Stimulated activated CD4-positive, alpha-beta T cell treated with anti-CD3 and anti-CD28 coated beads, Interleukin-1b, Interleukin-23, amount 100 ng/mL, for 48 hours (primary cell): ENCODE measurements around the gene PERCC1.
"Not testable (repeated sequence)": the region's sequence is repeated elsewhere in the genome, so short reads cannot be mapped to it uniquely, and the experiment has no call there.

ENCODE experiments used
- DNase-seq: peaks from one replicate; pipeline ENCODE4 v3.0.0-alpha.2; 2020

PERCC1 gene

DNA sequence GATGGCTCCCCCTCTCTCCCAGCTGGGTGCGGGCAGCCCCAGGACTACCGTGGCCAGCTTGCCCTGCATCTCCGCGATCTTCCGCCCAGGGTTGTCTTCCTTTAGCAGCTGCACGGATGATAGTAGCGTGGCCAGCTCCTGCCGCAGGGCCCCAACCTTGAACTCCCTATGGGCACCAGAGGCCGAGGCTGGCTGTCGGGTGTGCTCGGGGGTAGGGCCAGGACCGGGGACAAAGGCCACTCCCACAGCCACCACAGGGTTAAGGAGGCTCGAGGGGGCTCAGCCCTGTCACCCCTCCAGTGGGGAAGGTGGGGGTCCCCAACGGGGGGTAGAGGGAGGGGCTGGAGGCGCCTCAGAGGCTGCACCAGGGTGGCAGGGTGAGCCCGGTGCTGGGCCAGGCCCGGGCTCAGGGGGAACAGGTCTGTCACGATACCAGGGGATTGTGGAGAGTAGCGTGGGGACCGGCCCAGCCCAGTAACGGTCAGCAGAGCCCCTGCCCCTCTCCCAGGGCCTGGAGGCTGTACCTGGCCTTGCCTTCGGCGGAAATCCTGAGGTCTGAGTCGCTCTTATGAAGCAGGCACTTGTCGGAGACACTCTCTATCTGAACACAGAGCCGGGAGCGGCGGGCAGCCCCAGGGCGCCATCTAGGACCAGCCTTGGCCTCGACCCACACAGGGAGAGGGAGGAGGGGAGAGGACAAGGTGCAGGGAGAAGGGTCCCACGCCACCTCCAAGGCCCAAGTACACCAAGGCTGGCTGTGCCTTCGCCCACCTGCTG lies 5.2 kb downstream of the PERCC1 start:
- DNase-seq = no peak

DNA sequence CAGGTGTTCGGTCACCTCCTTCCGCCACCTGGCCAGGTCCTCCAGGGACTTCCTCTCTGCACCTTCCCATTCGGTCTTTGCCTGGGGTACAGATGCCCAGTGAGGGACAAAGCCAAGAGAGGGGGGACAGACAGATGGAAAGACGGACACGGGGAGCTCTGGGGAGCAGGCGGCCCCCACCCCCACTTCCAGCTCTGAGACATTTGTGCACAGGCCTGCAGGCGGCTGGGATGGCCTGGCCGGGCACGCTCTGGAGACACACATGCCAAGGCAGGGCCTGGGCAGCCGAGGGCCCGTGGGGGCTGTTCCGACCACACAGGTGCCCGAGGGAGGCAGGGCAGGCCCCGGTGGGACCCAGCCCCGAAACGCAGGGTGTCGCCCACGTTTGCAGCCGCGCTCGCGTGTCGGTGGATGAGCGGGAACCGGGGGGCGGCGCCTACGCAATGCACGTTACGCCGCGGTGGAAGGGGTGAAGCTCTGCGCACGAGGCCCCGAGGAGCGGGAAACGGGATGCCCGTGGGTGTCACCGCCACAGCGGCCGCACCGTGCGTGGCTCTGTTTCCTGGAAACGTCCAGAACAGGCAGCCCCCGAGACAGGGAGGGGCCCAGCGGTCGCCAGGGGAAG lies 6.0 kb downstream of the PERCC1 start:
- DNase-seq = no peak

DNA sequence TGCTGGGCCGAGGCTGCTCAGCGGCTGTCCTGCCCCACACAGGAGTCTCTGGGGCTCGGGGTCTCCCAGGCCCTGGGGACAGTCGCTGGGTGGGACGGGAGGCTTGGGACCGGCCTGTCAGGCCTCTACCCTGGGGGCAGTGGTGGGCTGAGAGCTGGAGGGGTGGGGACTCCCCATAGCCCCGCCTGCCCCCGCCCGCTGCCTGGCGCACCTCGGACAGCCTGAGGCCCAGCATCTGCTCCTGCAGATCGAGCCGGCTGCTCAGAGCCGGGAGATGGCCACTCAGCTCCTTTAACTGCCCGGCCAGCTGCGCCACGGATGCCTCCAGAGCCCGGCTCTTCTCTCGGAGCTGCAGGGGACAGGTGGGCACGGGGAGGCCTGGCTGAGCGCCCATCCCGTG lies 6.7 kb downstream of the PERCC1 start:
- DNase-seq = no peak

DNA sequence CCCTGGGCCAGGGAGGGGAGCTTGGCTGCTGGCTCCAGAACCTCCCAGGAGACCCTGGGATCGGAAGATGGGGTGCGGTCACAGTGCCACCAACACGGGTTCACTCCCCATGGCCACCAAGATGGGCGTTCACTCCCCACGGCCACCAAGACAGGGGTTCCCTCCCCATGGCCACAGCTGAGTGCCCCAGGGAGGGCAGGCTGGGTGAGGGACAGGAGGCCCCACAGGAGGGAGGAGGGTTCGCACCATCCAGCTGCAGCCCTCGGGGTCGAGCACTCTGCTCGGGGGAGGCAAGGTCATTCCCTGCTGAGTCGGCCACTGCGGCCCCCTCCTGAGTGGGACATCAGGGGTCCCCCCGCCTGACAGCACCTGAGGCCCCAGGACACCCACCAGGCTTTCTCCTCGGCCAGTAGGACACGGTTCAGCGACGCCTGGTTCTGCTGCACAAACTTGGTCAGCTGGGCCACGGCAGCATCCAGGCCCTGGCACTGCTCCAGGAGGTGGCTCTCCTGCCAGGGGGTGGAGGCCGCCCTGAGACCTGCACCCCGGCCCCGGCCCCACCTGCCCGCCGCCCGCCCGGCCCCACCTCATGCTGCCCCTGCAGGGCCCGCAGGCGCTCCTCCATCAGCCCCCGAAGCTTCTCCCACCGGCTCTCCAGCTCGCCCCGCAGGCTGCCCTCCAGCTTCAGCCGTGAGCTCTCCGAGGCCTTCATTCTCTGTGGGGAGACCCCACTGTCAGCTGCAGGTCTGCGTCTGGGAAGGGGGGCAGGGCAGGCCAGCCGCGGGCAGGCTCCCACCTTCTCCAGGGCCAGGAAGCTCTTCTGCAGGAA lies 7.6 kb downstream of the PERCC1 start:
- DNase-seq = no peak

DNA sequence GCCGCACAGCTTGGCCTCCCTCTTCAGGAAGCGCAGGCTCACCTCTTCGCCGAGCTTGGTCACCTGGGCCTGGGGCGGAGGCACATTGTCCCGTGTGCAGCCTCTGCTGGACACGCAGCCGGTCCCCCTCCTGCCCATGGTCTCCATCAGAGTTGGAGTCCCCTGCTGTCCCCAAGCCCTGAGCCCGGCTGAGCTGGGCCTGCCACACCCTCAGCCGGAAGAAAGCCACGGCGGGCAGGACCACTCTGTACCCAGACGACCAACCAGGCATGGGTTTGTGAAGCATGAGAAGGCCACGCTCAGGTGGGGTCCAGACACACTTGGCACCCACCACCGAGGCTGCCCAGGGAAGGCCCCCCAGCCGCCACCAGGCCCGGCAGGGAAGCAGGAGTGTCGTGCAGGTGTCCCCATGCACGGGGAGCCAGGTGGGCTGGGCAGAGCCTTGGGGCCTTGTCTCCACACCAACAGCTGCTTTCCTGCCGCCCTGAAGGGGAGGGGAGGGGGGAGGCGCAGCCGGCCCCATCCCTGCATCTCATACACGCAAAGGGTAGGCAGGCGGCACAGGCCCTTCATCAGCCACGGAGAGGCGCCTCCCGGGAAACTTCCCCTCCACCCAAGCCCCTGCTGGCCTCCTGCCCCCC lies 8.3 kb downstream of the PERCC1 start:
- no peak for DNase-seq

GRCh38 chr16:1439699-1440074 lies 8.8 kb downstream of the PERCC1 start:
- DNase-seq = not testable (repeated sequence)

GRCh38 chr16:1441391-1441829 lies 10.5 kb downstream of the PERCC1 start:
- no peak for DNase-seq

- DNase-seq = no peak
Measured at GRCh38 chr16:1442697-1443096, 11.8 kb downstream of the PERCC1 start.

DNA sequence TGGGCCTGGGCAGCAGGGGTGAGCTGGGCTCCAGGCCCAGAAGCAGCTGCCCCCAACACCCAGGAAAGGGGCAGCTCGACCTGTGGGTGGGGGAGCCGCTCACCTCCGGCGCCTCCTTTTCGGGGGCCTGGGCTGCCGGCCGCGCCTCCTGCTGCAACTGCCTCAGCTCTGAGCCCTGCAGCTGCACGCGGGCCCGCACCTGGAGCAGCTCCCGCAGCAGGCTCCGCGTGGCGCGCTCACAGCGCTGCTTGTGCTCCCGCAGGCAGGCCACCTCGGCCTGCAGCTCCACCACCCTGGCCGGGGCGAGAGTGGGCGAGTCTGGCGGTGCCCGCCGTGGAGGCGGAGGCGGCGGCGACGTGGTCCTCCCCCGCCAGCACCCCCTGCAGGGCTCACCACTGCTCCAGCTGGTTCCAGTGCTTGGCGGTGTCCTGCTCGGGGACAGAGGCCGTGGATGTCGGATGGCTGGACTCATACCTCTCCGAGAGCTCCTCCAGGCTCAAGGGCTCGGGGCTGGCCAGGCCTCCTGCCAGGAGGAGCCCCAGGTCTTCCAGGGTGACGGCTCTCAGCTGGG lies 12.6 kb downstream of the PERCC1 start:
- DNase-seq = no peak

- no peak for DNase-seq
Measured at GRCh38 chr16:1443980-1444729, 13.3 kb downstream of the PERCC1 start, which contains the start of gene CCDC154. Gene CCDC154, minus strand, starts transcription at chr16:1444556. Its CDS starts 234 bp downstream, at chr16:1444322.

- no peak for DNase-seq
Measured at GRCh38 chr16:1444730-1445517, 14.0 kb downstream of the PERCC1 start.

GRCh38 chr16:1445518-1446203 lies 14.8 kb downstream of the PERCC1 start:
- no peak for DNase-seq

- no peak for DNase-seq
Measured at GRCh38 chr16:1446296-1447080, 15.6 kb downstream of the PERCC1 start.

DNA sequence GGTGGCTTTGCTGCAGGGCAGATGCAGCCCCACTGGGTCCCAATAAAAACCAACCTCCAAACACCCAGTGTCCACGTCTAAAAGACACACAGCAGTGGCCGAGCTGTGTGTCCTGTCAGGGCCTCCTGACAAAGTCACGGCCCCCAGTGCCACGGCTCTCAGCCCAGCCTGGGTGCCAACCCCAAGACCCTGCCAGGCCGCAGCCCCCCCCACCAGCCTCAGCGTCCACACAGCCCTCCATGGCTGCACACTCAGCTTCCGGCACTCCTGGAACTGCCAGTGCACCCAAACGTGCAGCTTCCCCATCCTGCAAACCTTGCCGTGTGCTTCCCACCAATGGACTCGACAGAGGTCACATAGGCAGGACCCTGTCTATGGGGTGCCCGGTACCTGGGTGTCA lies 17.1 kb downstream of the PERCC1 start:
- DNase-seq = no peak

DNA sequence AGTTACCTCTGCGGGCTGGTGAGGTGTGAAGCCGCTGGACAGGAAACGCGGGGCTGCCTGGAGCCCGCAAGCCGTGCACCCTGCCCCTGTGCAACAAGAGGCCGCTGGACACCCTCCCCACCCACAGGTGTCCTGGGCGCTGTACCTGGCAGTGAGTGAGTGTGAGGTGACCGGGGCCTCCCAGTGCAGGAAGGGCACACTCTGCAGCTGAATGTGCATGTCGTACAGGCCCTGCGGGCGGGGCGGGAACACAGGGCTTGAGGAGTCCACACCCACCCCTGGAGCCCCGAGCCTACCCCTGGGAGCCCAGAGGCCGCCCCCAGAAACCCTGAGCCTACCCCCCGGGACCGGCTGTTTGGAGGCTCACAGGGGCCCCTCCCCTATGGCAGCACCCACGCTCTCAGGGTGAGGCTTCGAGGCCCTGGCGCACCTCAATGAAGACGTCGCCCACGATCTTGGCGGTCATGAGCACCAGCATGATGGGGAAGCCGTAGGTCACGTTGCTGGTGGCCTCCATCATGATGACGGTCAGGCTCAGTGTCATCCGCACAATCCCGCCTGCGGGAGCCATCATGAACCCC lies 17.7 kb downstream of the PERCC1 start:
- DNase-seq = no peak

DNA sequence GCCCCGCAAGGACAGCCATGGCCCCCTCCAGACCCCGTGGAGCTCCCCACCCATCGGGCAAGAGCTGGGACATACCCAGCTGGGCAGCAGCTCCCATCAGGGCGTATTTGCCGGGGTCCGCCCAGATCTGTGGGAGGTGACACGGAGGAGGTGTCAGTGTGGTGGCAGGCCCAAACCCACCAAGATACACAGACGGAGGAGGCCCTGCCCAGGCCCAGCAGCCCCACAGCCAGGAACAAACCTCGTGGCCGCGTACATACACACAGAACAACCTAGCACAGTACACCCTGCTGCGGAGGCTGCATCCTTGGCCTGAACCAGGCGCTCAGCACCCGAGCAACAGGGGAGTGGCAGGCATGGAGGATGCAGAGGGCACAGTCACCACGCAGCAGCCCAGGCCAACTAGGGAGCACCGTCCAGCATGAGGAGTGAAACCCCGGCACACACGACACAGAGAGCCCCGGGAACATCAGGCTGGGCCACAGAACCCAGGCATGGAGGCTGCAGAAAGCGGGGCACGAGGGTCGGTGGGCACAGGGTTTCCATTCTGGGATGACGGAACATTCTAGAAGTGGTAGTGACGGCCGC lies 18.4 kb downstream of the PERCC1 start:
- no peak for DNase-seq

GRCh38 chr16:1450218-1450617 lies 19.3 kb downstream of the PERCC1 start:
- DNase-seq = no peak

- DNase-seq = no peak
Measured at GRCh38 chr16:1450841-1451240, 20.0 kb downstream of the PERCC1 start.
